GM06990 (cell line): ENCODE data around the gene ITPR1.
A peak's percentile ranks its signal among the peaks of the same experiment; 100 is the strongest.

Source experiments
- DNase-seq: peaks from one replicate; pipeline ENCODE4 v3.0.0-alpha.2; 2011; ENCODE audit not compliant: insufficient read length; ENCODE audit errors: extremely low read depth
- H3K27me3 ChIP-seq: replicated peaks from 2 replicates; pipeline ENCODE4 v1.6.0; 2011; ENCODE audit warnings: low read length; ENCODE audit not compliant: control insufficient read depth, insufficient read depth
- H3K36me3 ChIP-seq: 2 replicates; pipeline ENCODE4 v1.5.1; 2011; ENCODE audit warnings: low read length; ENCODE audit not compliant: control insufficient read depth, insufficient read depth
- H3K4me3 ChIP-seq: replicated peaks from 2 replicates; pipeline ENCODE4 v1.5.1; 2011; ENCODE audit warnings: low read depth, mild to moderate bottlenecking, control low read depth, low read length
- CTCF ChIP-seq: IDR thresholded peaks from 2 replicates; pipeline ENCODE4 v1.5.1; 2011; ENCODE audit warnings: low read length, control low read depth, mild to moderate bottlenecking, inconsistent platforms; ENCODE audit not compliant: insufficient read depth, poor library complexity, severe bottlenecking

The ITPR1 gene

DNA sequence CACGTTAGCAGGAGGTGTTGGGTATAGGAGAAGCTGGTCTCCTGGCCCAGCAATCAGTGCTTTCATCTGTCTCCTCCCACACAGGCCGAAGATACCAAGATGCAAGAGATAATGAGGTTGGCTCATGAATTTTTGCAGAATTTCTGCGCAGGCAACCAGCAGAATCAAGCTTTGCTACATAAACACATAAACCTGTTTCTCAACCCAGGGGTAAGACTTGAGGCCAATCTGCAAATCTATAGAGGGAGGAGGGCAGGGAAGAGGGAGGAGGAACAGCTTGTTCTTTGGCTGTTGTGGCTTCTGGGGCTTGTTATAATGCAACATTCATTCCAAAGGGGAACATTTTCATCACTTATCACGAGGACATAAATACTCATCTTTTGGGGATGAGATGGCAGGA lies 195.3 kb downstream of the ITPR1 start:
- no peak for TF ChIP-seq CTCF
- Histone ChIP-seq H3K27me3 (no peaks in the 10 kb centered on the region), H3K4me3 (no peak overlapping the region), H3K36me3 (no peaks in the 10 kb centered on the region)
- DNase-seq, result no peak

DNA sequence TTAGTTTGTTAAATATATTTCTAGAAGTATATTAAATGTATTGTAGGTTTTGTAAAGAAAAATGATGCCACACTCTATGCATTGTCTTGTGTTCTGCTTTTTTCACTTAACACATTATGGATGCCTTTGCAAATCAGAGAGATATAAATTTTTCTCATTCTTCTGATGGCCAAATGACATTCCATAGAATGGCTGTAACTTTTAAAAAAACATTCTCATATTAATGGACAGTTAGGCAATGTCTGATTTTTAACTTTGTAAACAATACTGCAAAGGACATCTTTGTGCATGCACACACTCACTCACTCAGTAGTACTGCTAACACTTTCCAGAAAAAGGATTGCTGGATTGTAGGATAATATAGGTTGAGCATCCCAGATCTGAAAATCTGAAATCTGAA lies 195.9 kb downstream of the ITPR1 start:
- no peaks in the 10 kb centered on the region for H3K36me3 ChIP-seq
- no peak overlapping the region for H3K4me3 ChIP-seq
- H3K27me3 ChIP-seq, result no peaks in the 10 kb centered on the region
- no peak for DNase-seq
- no peak for TF ChIP-seq CTCF

DNA sequence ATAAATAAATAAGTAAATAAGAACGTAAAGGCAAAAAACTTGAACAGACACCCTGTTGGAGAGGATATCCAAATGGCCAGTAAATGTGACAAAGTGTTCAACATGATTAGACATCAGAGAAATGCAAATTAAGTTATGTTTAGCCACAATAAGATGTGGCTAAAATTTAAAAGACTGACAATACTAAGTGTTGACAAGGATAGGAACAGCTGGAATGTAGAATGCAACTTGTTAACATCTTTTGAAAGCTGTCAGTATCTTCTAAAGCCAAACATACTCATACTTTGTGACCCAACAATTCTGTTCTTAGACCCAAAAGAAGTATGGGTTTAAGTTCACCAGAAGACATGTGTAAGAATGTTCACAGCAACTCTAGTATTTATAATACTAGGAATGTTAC lies 197.1 kb downstream of the ITPR1 start:
- no peak for TF ChIP-seq CTCF
- Histone ChIP-seq H3K36me3 (no peaks in the 10 kb centered on the region), H3K27me3 (no peaks in the 10 kb centered on the region), H3K4me3 (no peak overlapping the region)
- no peak for DNase-seq

DNA sequence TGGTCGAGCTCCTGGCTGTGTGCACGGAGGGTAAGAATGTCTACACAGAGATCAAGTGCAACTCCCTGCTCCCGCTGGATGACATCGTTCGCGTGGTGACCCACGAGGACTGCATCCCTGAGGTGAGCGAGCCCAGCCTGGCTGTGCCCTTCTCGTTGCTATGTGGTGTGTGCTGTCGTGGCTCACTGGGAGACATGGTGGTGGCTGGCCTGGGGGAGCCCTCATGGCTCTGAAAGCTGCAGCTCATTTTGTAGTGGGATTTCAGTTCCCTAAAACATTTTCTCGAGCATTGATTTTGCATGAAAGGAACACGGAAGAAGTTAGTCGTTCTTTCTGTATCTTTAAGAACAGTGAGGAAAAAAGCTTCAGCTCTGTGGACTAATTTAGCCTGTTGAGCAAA lies 200.5 kb downstream of the ITPR1 start:
- Histone ChIP-seq H3K4me3 (no peak overlapping the region), H3K36me3 (no peaks in the 10 kb centered on the region), H3K27me3 (no peaks in the 10 kb centered on the region)
- TF ChIP-seq CTCF, result no peak
- DNase-seq, result peak; percentile 37

DNA sequence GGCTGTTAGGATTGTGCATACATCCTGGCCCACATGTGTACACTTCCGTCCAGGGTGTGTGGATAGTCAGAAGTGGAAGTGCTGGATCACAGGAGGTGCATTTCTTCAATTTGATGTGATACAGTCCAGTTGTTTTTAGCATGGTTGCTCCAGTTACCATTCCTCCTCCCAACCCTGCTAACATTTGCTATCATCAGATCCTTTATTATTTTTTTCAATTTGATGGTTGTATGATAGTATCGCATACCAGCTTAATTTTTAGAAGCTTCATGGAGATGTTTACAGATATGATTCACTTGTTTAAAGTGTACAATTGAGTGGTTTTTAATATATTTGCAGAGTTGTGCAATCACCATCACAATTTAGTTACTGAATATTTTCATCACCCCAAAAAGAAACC lies 202.7 kb downstream of the ITPR1 start:
- H3K36me3 ChIP-seq, result no peaks in the 10 kb centered on the region
- no peak overlapping the region for H3K4me3 ChIP-seq
- no peaks in the 10 kb centered on the region for H3K27me3 ChIP-seq
- no peak for DNase-seq
- TF ChIP-seq CTCF, result no peak

GRCh38 chr3:4696266-4696665 lies 203.1 kb downstream of the ITPR1 start:
- DNase-seq, result no peak
- Histone ChIP-seq H3K36me3 (no peaks in the 10 kb centered on the region), H3K4me3 (no peak overlapping the region), H3K27me3 (no peaks in the 10 kb centered on the region)
- no peak for TF ChIP-seq CTCF
